ENCODE data around the gene CSPG4. TPM values are rescaled to one million over a fixed set of nuclear protein-coding genes. Genes with fewer than 3 reads are reported as not detected.

Gene CSPG4
- total RNA-seq, 2 donors from 2014 or later, result 2.1 to 12.7 TPM

DNA sequence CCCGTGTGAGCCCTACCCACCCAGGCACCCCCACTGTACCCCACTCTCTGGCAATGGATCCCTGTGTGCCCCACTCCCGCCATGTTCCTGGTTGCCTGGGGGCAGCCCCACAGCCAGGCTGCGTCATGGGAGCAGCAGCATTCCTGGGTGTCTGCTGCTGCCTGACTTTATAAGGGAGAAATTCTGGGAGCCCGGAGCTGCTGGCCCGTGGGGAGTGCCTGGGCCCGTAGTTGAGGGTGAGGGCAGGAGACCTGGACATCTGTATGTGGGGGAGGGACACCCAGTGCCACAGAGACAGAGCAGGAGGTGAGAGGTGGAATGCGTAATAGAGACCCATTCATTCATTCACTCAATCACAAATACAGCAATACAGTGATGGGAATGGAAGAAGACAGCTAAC, 15.1 kb downstream of the CSPG4 start:
- H3K27ac ChIP-seq, result peak overlapping the region; percentile 37
- H3K27me3 ChIP-seq, result no peaks in the 10 kb centered on the region
- no peak for TF ChIP-seq CTCF (IDR thresholded peaks at IDR 0.05)
- DNase-seq, result no peak
- H3K36me3 ChIP-seq, result no peaks in the 10 kb centered on the region
- no peaks in the 10 kb centered on the region for H3K4me1 ChIP-seq
- no peaks in the 10 kb centered on the region for H3K9me3 ChIP-seq
- intact Hi-C loops (cut with DNase I), result no loop called here
- peak overlapping the region in 1 of 2 donors; percentile 43 for H3K9ac ChIP-seq (ENCODE audit: low read depth in 2 of 2, low read length in 2 of 2)
- no peak overlapping the region for H3K4me3 ChIP-seq

- Histone ChIP-seq H3K27ac (peak overlapping the region; percentile 37), H3K4me3 (no peak overlapping the region), H3K9ac (ENCODE audit: low read depth in 2 of 2, low read length in 2 of 2) (peak overlapping the region; percentile 9 to 43), H3K27me3 (no peaks in the 10 kb centered on the region), H3K36me3 (no peaks in the 10 kb centered on the region), H3K4me1 (no peaks in the 10 kb centered on the region), H3K9me3 (no peaks in the 10 kb centered on the region)
- TF ChIP-seq CTCF (IDR thresholded peaks at IDR 0.05), result no peak
- DNase-seq, result no peak
- intact Hi-C loops (cut with DNase I), result no loop called here
These were observed 15.8 kb downstream of the CSPG4 start for GRCh38 chr15:75696854-75697259.

GRCh38 chr15:75696311-75696720, 16.3 kb downstream of the CSPG4 start:
- intact Hi-C loops (cut with DNase I), result no loop called here
- Histone ChIP-seq H3K27me3 (no peaks in the 10 kb centered on the region), H3K27ac (peak overlapping the region; percentile 39), H3K9me3 (no peaks in the 10 kb centered on the region), H3K36me3 (no peaks in the 10 kb centered on the region), H3K4me3 (no peak overlapping the region), H3K4me1 (no peaks in the 10 kb centered on the region), H3K9ac (ENCODE audit: low read depth in 2 of 2, low read length in 2 of 2) (no peak overlapping the region)
- no peak for DNase-seq
- TF ChIP-seq CTCF (IDR thresholded peaks at IDR 0.05), result no peak

GRCh38 chr15:75695634-75696310, 16.9 kb downstream of the CSPG4 start:
- intact Hi-C loops (cut with DNase I), result no loop called here
- TF ChIP-seq CTCF (IDR thresholded peaks at IDR 0.05), result no peak
- Histone ChIP-seq H3K9ac (ENCODE audit: low read depth in 2 of 2, low read length in 2 of 2) (no peak overlapping the region), H3K9me3 (no peaks in the 10 kb centered on the region), H3K27me3 (no peaks in the 10 kb centered on the region), H3K27ac (peak overlapping the region; percentile 39), H3K36me3 (no peaks in the 10 kb centered on the region), H3K4me3 (no peak overlapping the region), H3K4me1 (no peaks in the 10 kb centered on the region)
- no peak for DNase-seq

DNA sequence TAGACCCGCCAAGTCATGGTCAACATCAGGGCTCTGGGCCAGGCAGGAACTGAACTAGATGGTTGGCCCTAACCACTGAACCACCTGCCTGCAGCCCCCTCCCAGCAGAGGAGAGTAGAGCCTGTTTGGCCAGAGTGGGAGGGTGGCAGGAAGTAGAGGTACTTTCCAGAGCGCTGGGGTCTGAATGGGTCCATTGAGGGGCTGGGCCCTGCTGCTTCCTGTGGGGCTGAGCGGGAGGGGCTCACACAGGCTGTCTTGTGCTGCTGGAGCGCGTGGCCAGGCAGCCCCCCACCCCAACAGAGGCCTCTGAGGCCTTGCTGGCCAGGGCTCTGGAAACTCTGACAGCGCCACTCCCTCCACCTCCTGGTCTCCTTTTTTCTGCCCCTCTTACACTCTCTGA, 17.4 kb downstream of the CSPG4 start:
- Histone ChIP-seq H3K36me3 (no peaks in the 10 kb centered on the region), H3K9me3 (no peaks in the 10 kb centered on the region), H3K4me3 (no peak overlapping the region), H3K27ac (peak overlapping the region; percentile 39), H3K4me1 (no peaks in the 10 kb centered on the region), H3K27me3 (no peaks in the 10 kb centered on the region), H3K9ac (ENCODE audit: low read depth in 2 of 2, low read length in 2 of 2) (no peak overlapping the region)
- intact Hi-C loops (cut with DNase I), result no loop called here
- no peak for TF ChIP-seq CTCF (IDR thresholded peaks at IDR 0.05)
- DNase-seq, result no peak
